CD14-positive monocyte (primary cell): Measurements from ENCODE around the gene BLCAP. TPM values are rescaled to one million over a fixed set of nuclear protein-coding genes. Genes with fewer than 3 reads are reported as not detected.

Experiments used
- DNase-seq, 3 donors: peaks; one replicate each; pipeline ENCODE4 v3.0.0-alpha.2; 2011 to 2022
- H2AFZ ChIP-seq: 2 replicates; pipeline ENCODE4 v1.6.0; 2012; ENCODE audit warnings: mild to moderate bottlenecking, low read depth, low read length, inconsistent platforms; ENCODE audit not compliant: insufficient read depth, poor library complexity, severe bottlenecking
- H3K27ac ChIP-seq, 2 donors: 1 replicate in 1 of 2; 2 replicates in 1 of 2; pipeline ENCODE4 v1.5.1; 2012 to 2013; ENCODE audit warnings: low read length in 2 of 2, control low read depth in 1 of 2, inconsistent platforms in 1 of 2, low read depth in 1 of 2, mild to moderate bottlenecking in 1 of 2
- H3K27me3 ChIP-seq, 2 donors: one replicate each; pipeline versions ENCODE4 v1.6.0 to v1.6.1; 2011 to 2013; ENCODE audit warnings: low read length in 2 of 2; ENCODE audit not compliant: control insufficient read depth in 2 of 2, insufficient read depth in 2 of 2
- H3K36me3 ChIP-seq, 2 donors: replicated peaks in 1 of 2; 1 replicate in 1 of 2; 2 replicates in 1 of 2; pipeline versions ENCODE4 v1.5.1 to v1.6.1; 2012 to 2013; ENCODE audit warnings: low read length in 2 of 2, control low read depth in 1 of 2, inconsistent platforms in 1 of 2, mild to moderate bottlenecking in 1 of 2; ENCODE audit not compliant: insufficient read depth in 2 of 2, control insufficient read depth in 1 of 2
- H3K4me1 ChIP-seq, 2 donors: 1 replicate in 1 of 2; 2 replicates in 1 of 2; pipeline versions ENCODE4 v1.5.1 to v1.6.1; 2012 to 2013; ENCODE audit warnings: low read length in 2 of 2, control low read depth in 1 of 2, inconsistent platforms in 1 of 2, mild to moderate bottlenecking in 1 of 2, moderate library complexity in 1 of 2; ENCODE audit not compliant: insufficient read depth in 2 of 2, control insufficient read depth in 1 of 2
- H3K4me2 ChIP-seq: replicated peaks from 2 replicates; pipeline ENCODE3; 2012; ENCODE audit warnings: low read length, moderate library complexity, mild to moderate bottlenecking; ENCODE audit not compliant: poor library complexity, severe bottlenecking; ENCODE audit errors: extremely low read depth
- H3K4me3 ChIP-seq, 3 experiments: fragments of 200-600 bp in 1 of 3; sonication (generic) in 1 of 3; replicated peaks in 1 of 3; 1 replicate in 2 of 3; 2 replicates in 1 of 3; pipeline ENCODE4 v1.5.1; 2011 to 2013; ENCODE audit warnings: low read length in 3 of 3, mild to moderate bottlenecking in 3 of 3, control low read depth in 2 of 3, low read depth in 2 of 3, inconsistent platforms in 1 of 3, moderate library complexity in 1 of 3
- H3K79me2 ChIP-seq: 2 replicates; pipeline ENCODE4 v1.6.0; 2012; ENCODE audit warnings: mild to moderate bottlenecking, control low read depth, inconsistent platforms, low read length, moderate library complexity; ENCODE audit not compliant: insufficient read depth
- H3K9ac ChIP-seq: 2 replicates; pipeline ENCODE4 v1.6.0; 2017; ENCODE audit warnings: low read length, mild to moderate bottlenecking; ENCODE audit not compliant: insufficient read depth, poor library complexity, severe bottlenecking
- H3K9me3 ChIP-seq, 2 donors: replicated peaks in 1 of 2; 1 replicate in 1 of 2; 2 replicates in 1 of 2; pipeline versions ENCODE4 v1.5.1 to v1.6.1; 2012 to 2013; ENCODE audit warnings: low read length in 2 of 2, control low read depth in 1 of 2; ENCODE audit not compliant: control insufficient read depth in 1 of 2, insufficient read depth in 1 of 2
- H4K20me1 ChIP-seq: 2 replicates; pipeline ENCODE4 v1.6.0; 2012; ENCODE audit warnings: mild to moderate bottlenecking, low read length, control low read depth, moderate library complexity; ENCODE audit not compliant: insufficient read depth
- H3K27ac Mint-ChIP-seq, 7 donors: one replicate each; pipeline ENCODE4 v1.8.0; 2020; ENCODE audit warnings: mild to moderate bottlenecking in 7 of 7, mixed read lengths in 7 of 7, moderate library complexity in 6 of 7, inconsistent platforms in 2 of 7
- H3K27me3 Mint-ChIP-seq, 3 donors: one replicate each; pipeline ENCODE4 v1.8.0; 2021 to 2022; ENCODE audit warnings: low read depth in 3 of 3, mild to moderate bottlenecking in 3 of 3, mixed read lengths in 3 of 3, moderate library complexity in 3 of 3, inconsistent platforms in 1 of 3
- H3K36me3 Mint-ChIP-seq, 2 donors: one replicate each; pipeline ENCODE4 v1.8.0; 2020; ENCODE audit warnings: mixed read lengths in 2 of 2, inconsistent platforms in 1 of 2, mild to moderate bottlenecking in 1 of 2
- H3K4me1 Mint-ChIP-seq: one replicate; pipeline ENCODE4 v1.8.0; 2020; ENCODE audit warnings: mild to moderate bottlenecking, mixed read lengths
- H3K4me3 Mint-ChIP-seq, 2 donors: one replicate each; pipeline ENCODE4 v1.8.0; 2020; ENCODE audit warnings: mild to moderate bottlenecking in 2 of 2, mixed read lengths in 2 of 2, moderate library complexity in 1 of 2
- H3K9me3 Mint-ChIP-seq, 7 donors: one replicate each; pipeline ENCODE4 v1.8.0; 2020 to 2022; ENCODE audit warnings: mixed read lengths in 7 of 7, mild to moderate bottlenecking in 6 of 7, moderate library complexity in 6 of 7, inconsistent platforms in 2 of 7
- CTCF ChIP-seq: fragments of 200-600 bp; IDR thresholded peaks from one replicate; pipeline ENCODE4 v1.8.0; 2022; ENCODE audit warnings: antibody characterized with exemption, mild to moderate bottlenecking
- WGBS: methylation state at CpG from one replicate; pipeline ENCODE4 v1.1.5; 2013; ENCODE audit warnings: missing lambda C conversion rate; ENCODE audit not compliant: insufficient coverage; 5-methylcytosine and 5-hydroxymethylcytosine counted together
- intact Hi-C, 2 donors: fragments of 100-400 bp; cut with micrococcal nuclease; formaldehyde crosslinking; loops; one replicate each; pipeline versions ENCODE4 v1.15.0 to v1.15.1; 2023
- polyA plus RNA-seq, 3 donors: library from polyadenylated mRNA; depleted of rRNA in 1 of 3; unstranded in 2 of 3; stranded (reverse) in 1 of 3; fragments of 300-500 nt in 2 of 3; fragments of >200 nt in 1 of 3; fragmentation: Illumina TruSeq in 2 of 3; gene quantifications; 1 replicate in 2 of 3; 2 replicates in 1 of 3; pipeline ENCODE4 v1.2.3, GENCODE V29; 2012 to 2021

BLCAP gene
- polyA plus RNA-seq, 3 donors = 45.3 to 54.5 (median 53.3) TPM

GRCh38 chr20:37533154-37533715 is 5.6 kb upstream of the BLCAP start:
- no peaks in the 10 kb centered on the region for H3K79me2 ChIP-seq
- no peak overlapping the region for H3K4me3 ChIP-seq
- DNase-seq = no peak
- WGBS = 0% methylated on average over 1 of the region's 2 CpGs
- H3K9me3 ChIP-seq = no peaks in the 10 kb centered on the region
- no peak overlapping the region for H3K4me3 Mint-ChIP-seq
- no peak for TF ChIP-seq CTCF
- peaks cover 11 to 14% of the 10 kb centered on the region in 2 donors for H3K4me1 ChIP-seq
- intact Hi-C loops = no loop called here
- H3K9ac ChIP-seq = no peak overlapping the region
- no peaks in the 10 kb centered on the region for H4K20me1 ChIP-seq
- no peaks in the 10 kb centered on the region for H3K27me3 ChIP-seq
- peaks cover 0 to 6% (median 4%) of the 10 kb centered on the region in 3 donors for H3K27me3 Mint-ChIP-seq
- H3K4me2 ChIP-seq = no peak overlapping the region
- no peak overlapping the region for H3K27ac ChIP-seq
- peaks cover 19% of the 10 kb centered on the region for H3K4me1 Mint-ChIP-seq
- H3K36me3 ChIP-seq = no peaks in the 10 kb centered on the region
- H3K36me3 Mint-ChIP-seq = no peaks in the 10 kb centered on the region
- H2AFZ ChIP-seq = no peak overlapping the region
- peaks cover 0 to 6% (median 0%) of the 10 kb centered on the region in 7 donors for H3K9me3 Mint-ChIP-seq
- no peak overlapping the region for H3K27ac Mint-ChIP-seq

- intact Hi-C loops = no loop called here
- Mint-ChIP-seq H3K27me3 (peaks cover 0 to 6% (median 6%) of the 10 kb centered on the region in 3 donors), H3K36me3 (no peaks in the 10 kb centered on the region), H3K9me3 (no peaks in the 10 kb centered on the region), H3K4me3 (no peak overlapping the region), H3K27ac (no peak overlapping the region), H3K4me1 (peaks cover 23% of the 10 kb centered on the region)
- no peak for DNase-seq
- no peaks in the 10 kb centered on the region for H3K27me3 ChIP-seq
- H3K79me2 ChIP-seq = peaks cover 9% of the 10 kb centered on the region
- H3K4me1 ChIP-seq = peaks cover 15 to 18% of the 10 kb centered on the region in 2 donors
- TF ChIP-seq CTCF = no peak
- H3K4me2 ChIP-seq = no peak overlapping the region
- no peak overlapping the region for H3K27ac ChIP-seq
- H3K9ac ChIP-seq = no peak overlapping the region
- H3K36me3 ChIP-seq = no peaks in the 10 kb centered on the region
- H4K20me1 ChIP-seq = peaks cover under 1% of the 10 kb centered on the region
- H3K4me3 ChIP-seq = no peak overlapping the region
- H3K9me3 ChIP-seq = no peaks in the 10 kb centered on the region
- H2AFZ ChIP-seq = no peak overlapping the region
- 88% methylated on average over 3 of the region's 3 CpGs for WGBS
Observed at GRCh38 chr20:37531856-37532255, 4.2 kb upstream of the BLCAP start.
